ENCODE measurements around the gene SCAANT1. TPM values are rescaled to one million over a fixed set of nuclear protein-coding genes. Genes with fewer than 3 reads are reported as not detected.

SCAANT1 gene
- total and polyA plus RNA-seq, 3 donors from 2014 or later = 4.4 TPM; not detected in 2

DNA sequence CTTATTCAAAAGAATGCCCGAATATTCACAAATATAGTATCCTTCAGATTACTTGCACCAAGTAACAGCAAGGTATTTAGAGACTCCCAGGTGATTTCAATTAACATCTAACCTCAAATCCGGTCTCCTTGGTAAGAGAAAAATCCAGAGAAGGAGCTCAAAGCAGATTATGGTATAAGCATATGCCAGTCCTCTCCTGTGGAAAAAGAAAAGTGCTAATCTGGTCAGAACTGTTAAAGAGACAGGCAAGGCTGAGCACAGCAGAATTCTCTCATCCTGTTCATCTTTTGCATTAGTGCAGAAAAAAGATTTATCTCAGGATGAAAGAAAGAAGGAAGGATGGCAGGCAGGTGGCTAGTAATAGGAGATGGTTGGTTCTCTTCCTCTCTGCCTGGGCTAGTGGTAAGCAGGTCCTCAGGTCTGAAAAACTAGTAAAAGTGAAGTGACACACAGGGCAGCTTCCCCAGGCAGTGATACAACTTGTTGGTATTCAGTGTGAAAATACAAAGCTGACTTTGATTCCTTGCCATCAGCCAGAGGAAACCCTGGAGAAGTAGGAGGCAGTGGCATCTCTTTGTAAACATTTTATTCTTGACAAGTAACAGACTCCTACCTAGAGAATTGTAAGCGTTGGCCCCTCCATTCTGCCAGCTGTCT, 34.3 kb downstream of the SCAANT1 start:
- TF ChIP-seq, protein P1, sequence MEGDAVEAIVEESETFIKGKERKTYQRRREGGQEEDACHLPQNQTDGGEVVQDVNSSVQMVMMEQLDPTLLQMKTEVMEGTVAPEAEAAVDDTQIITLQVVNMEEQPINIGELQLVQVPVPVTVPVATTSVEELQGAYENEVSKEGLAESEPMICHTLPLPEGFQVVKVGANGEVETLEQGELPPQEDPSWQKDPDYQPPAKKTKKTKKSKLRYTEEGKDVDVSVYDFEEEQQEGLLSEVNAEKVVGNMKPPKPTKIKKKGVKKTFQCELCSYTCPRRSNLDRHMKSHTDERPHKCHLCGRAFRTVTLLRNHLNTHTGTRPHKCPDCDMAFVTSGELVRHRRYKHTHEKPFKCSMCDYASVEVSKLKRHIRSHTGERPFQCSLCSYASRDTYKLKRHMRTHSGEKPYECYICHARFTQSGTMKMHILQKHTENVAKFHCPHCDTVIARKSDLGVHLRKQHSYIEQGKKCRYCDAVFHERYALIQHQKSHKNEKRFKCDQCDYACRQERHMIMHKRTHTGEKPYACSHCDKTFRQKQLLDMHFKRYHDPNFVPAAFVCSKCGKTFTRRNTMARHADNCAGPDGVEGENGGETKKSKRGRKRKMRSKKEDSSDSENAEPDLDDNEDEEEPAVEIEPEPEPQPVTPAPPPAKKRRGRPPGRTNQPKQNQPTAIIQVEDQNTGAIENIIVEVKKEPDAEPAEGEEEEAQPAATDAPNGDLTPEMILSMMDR (IDR thresholded peaks at IDR 0.05) = no peak
- TF ChIP-seq POLR2A (IDR thresholded peaks at IDR 0.05) = no peak
- intact Hi-C loops (cut with DNase I; ENCODE audit: low total_unique reads) = no loop called here
- no peak overlapping the region for H3K27ac ChIP-seq
- no peaks in the 10 kb centered on the region for H3K36me3 ChIP-seq (ENCODE audit: low read depth, missing control alignments)
- H3K27me3 ChIP-seq = no peaks in the 10 kb centered on the region
- DNase-seq = no peak
- no peak overlapping the region for H3K4me3 ChIP-seq
- H3K4me1 ChIP-seq = no peaks in the 10 kb centered on the region
- 76 to 83% methylated on average over 3 of the region's 3 CpGs for WGBS, 2 donors
- H3K9me3 ChIP-seq = no peaks in the 10 kb centered on the region

DNA sequence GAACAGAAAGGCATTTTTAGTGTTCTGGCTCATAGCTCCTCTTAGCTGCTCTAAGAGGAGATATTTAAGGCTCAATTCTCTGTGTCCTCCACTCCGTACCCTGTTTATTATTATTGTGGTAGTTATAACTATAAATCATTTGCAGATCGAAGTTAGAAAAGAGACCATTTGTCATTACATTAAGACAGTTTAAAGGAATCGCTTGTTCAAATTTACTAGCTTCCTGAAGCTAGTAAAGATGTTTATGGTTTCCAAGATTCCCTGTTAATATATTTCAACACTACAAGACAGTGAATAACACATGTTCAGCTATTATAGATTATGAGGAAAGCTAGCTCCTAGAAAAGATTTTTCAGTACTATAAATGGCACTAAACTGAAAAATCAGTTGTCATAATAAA, 35.9 kb downstream of the SCAANT1 start:
- H3K4me1 ChIP-seq = no peaks in the 10 kb centered on the region
- intact Hi-C loops (cut with DNase I; ENCODE audit: low total_unique reads) = no loop called here
- no peaks in the 10 kb centered on the region for H3K36me3 ChIP-seq (ENCODE audit: low read depth, missing control alignments)
- no peak for DNase-seq
- 54 to 76% methylated on average over 3 of the region's 3 CpGs for WGBS, 2 donors
- no peak for TF ChIP-seq POLR2A (IDR thresholded peaks at IDR 0.05)
- TF ChIP-seq, protein P1 (IDR thresholded peaks at IDR 0.05) = no peak
- no peaks in the 10 kb centered on the region for H3K27me3 ChIP-seq
- H3K27ac ChIP-seq = no peak overlapping the region
- H3K9me3 ChIP-seq = no peaks in the 10 kb centered on the region
- H3K4me3 ChIP-seq = no peak overlapping the region

DNA sequence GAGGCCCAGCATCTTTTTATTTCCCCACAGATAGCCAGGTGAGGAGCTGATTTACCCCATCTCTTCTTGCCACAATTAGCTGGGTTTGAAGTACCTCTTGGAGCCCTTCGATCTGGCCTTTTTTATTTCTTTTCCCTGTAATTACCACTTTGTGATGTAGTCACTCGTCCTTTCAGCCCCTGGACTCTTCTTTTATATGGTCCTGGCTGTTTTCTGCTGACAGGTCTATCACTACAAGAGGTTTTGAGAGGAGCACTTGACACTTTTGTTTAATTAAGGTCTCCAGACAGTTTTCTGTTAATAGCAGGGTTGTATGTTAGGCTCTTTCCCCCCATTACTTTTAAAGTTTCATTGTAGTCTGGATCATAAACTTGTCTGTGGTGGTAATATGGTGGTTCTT, 36.7 kb downstream of the SCAANT1 start:
- Histone ChIP-seq H3K4me3 (no peak overlapping the region), H3K36me3 (ENCODE audit: low read depth, missing control alignments) (no peaks in the 10 kb centered on the region), H3K27ac (no peak overlapping the region), H3K4me1 (no peaks in the 10 kb centered on the region), H3K9me3 (no peaks in the 10 kb centered on the region), H3K27me3 (no peaks in the 10 kb centered on the region)
- DNase-seq = no peak
- TF ChIP-seq, protein P1 (IDR thresholded peaks at IDR 0.05) = no peak
- no peak for TF ChIP-seq POLR2A (IDR thresholded peaks at IDR 0.05)
- intact Hi-C loops (cut with DNase I; ENCODE audit: low total_unique reads) = no loop called here
- 66 to 97% methylated on average over 2 of the region's 2 CpGs for WGBS, 2 donors

DNA sequence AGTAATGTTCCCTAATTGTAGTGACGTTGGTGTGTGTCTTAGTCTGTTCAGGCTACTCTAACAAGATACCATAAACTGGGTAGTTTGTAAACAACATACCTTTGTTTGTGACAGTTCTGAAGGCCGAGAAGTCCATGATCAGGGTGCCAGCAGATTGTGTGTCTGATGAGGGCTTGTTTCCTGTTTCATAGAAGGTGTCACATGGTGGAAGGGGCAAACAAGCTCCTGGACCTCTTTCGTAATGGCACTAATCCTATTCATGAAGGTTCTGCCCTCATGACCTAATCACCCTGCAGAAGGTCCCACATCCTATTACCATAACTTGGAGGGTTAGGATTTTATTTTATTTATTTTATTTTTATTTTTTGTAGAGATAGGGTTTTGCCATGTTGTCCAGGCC, 37.4 kb downstream of the SCAANT1 start:
- no peak for DNase-seq
- Histone ChIP-seq H3K36me3 (ENCODE audit: low read depth, missing control alignments) (no peaks in the 10 kb centered on the region), H3K27ac (no peak overlapping the region), H3K4me3 (no peak overlapping the region), H3K4me1 (no peaks in the 10 kb centered on the region), H3K9me3 (no peaks in the 10 kb centered on the region), H3K27me3 (no peaks in the 10 kb centered on the region)
- no peak for TF ChIP-seq POLR2A (IDR thresholded peaks at IDR 0.05)
- TF ChIP-seq, protein P1 (IDR thresholded peaks at IDR 0.05) = no peak
- 84 to 94% methylated on average over 3 of the region's 3 CpGs for WGBS, 2 donors
- intact Hi-C loops (cut with DNase I; ENCODE audit: low total_unique reads) = no loop called here
